GM23338 (cell line): ENCODE results near the gene VOPP1. TPM values are rescaled to one million over a fixed set of nuclear protein-coding genes. Genes with fewer than 3 reads are reported as not detected.

Experiments
- ATAC-seq: fragments of 200-7000 bp; cut with Tn5 transposase; 3 replicates; pipeline ENCODE4 v1.9.1; 2020
- DNase-seq: peaks from one replicate; pipeline ENCODE4 v3.0.0-alpha.2; 2015; ENCODE audit warnings: low spot score
- H2AFZ ChIP-seq: fragments of 200-600 bp; sonication (generic); 2 replicates; pipeline ENCODE4 v1.8.0; 2016; ENCODE audit warnings: antibody characterized with exemption, mild to moderate bottlenecking, moderate library complexity
- H3F3A ChIP-seq: fragments of 200-600 bp; sonication (generic); replicated peaks from 2 replicates; pipeline ENCODE4 v1.8.0; 2017; ENCODE audit warnings: antibody characterized with exemption, mixed run types, low read depth
- H3K27ac ChIP-seq: fragments of 200-600 bp; sonication (generic); 2 replicates; pipeline ENCODE4 v1.6.1; 2016; ENCODE audit warnings: low read depth
- H3K27me3 ChIP-seq: fragments of 200-600 bp; sonication (generic); 2 replicates; pipeline ENCODE4 v1.8.0; 2016; ENCODE audit warnings: mild to moderate bottlenecking, mixed run types, moderate library complexity; ENCODE audit not compliant: insufficient read depth
- H3K36me3 ChIP-seq: fragments of 200-600 bp; sonication (generic); 2 replicates; pipeline ENCODE4 v1.8.0; 2016; ENCODE audit warnings: mild to moderate bottlenecking; ENCODE audit not compliant: insufficient read depth
- H3K4me1 ChIP-seq: fragments of 200-600 bp; sonication (generic); 2 replicates; pipeline ENCODE4 v1.8.0; 2016; ENCODE audit warnings: mild to moderate bottlenecking, moderate library complexity; ENCODE audit not compliant: insufficient read depth
- H3K4me2 ChIP-seq: fragments of 200-600 bp; sonication (generic); 2 replicates; pipeline ENCODE4 v1.7.1; 2017; ENCODE audit warnings: mixed run types
- H3K4me3 ChIP-seq: fragments of 200-600 bp; sonication (generic); 2 replicates; pipeline ENCODE4 v1.6.1; 2016; ENCODE audit warnings: mixed run types
- H3K79me2 ChIP-seq: fragments of 200-600 bp; sonication (generic); replicated peaks from 2 replicates; pipeline ENCODE4 v1.8.0; 2017; ENCODE audit warnings: mild to moderate bottlenecking; ENCODE audit not compliant: insufficient read depth
- H3K9me2 ChIP-seq: fragments of 200-600 bp; sonication (generic); 2 replicates; pipeline ENCODE4 v1.8.0; 2017; ENCODE audit not compliant: insufficient read depth
- H4K20me1 ChIP-seq: fragments of 200-600 bp; sonication (generic); replicated peaks from 2 replicates; pipeline ENCODE4 v1.8.0; 2017; ENCODE audit warnings: mild to moderate bottlenecking; ENCODE audit not compliant: insufficient read depth
- H3K27ac Mint-ChIP-seq: 2 replicates; pipeline ENCODE4 v1.8.0; 2020; ENCODE audit warnings: inconsistent platforms, mild to moderate bottlenecking, moderate library complexity, mixed read lengths
- H3K27me3 Mint-ChIP-seq: 3 replicates; pipeline ENCODE4 v1.8.0; 2022; ENCODE audit warnings: low read depth, mild to moderate bottlenecking, moderate library complexity, mixed read lengths, inconsistent platforms; ENCODE audit not compliant: insufficient read depth, poor library complexity
- H3K36me3 Mint-ChIP-seq: 3 replicates; pipeline ENCODE4 v1.8.0; 2021; ENCODE audit warnings: low read depth, mild to moderate bottlenecking, inconsistent platforms, moderate library complexity, mixed read lengths
- H3K4me1 Mint-ChIP-seq: 3 replicates; pipeline ENCODE4 v1.8.0; 2020; ENCODE audit warnings: mild to moderate bottlenecking, inconsistent platforms, mixed read lengths
- H3K4me3 Mint-ChIP-seq: 3 replicates; pipeline ENCODE4 v1.8.0; 2021; ENCODE audit warnings: moderate library complexity, mild to moderate bottlenecking, inconsistent platforms, mixed read lengths
- H3K9me3 Mint-ChIP-seq: 3 replicates; pipeline ENCODE4 v1.8.0; 2020; ENCODE audit warnings: moderate library complexity, mild to moderate bottlenecking, inconsistent platforms, mixed read lengths
- CREB1 ChIP-seq: fragments of 250-450 bp; sonication (Bioruptor Pico); IDR thresholded peaks from 2 replicates; pipeline ENCODE4 v1.5.0; 2020; ENCODE audit warnings: low read depth, mild to moderate bottlenecking, moderate library complexity
- CTCF ChIP-seq, 2 experiments: fragments of 200-600 bp in 1 of 2; sonication (generic) in 1 of 2; conservative IDR thresholded peaks; 2 replicates each; pipeline versions ENCODE4 v1.5.1 to v1.6.1; 2016 to 2017; ENCODE audit warnings: antibody characterized with exemption in 2 of 2, low read depth in 2 of 2, mild to moderate bottlenecking in 2 of 2, moderate library complexity in 1 of 2
- EZH2phosphoT487 ChIP-seq: fragments of 200-600 bp; sonication (generic); IDR thresholded peaks from one replicate; pipeline ENCODE4 v1.8.1; 2018; ENCODE audit warnings: antibody characterized with exemption; ENCODE audit not compliant: unreplicated experiment
- JUNB ChIP-seq: IDR thresholded peaks from one replicate; pipeline ENCODE4 v1.6.1; 2016; ENCODE audit warnings: antibody characterized with exemption; ENCODE audit not compliant: unreplicated experiment
- NANOG ChIP-seq: IDR thresholded peaks from 2 replicates; pipeline ENCODE4 v1.6.1; 2016; ENCODE audit warnings: antibody characterized with exemption, borderline replicate concordance
- ZNF114 ChIP-seq: fragments of 250-450 bp; sonication (Bioruptor Pico); IDR thresholded peaks from 2 replicates; pipeline ENCODE4 v1.5.0; 2020; ENCODE audit warnings: mild to moderate bottlenecking, moderate library complexity
- ZNF331 ChIP-seq: fragments of 250-450 bp; sonication (Bioruptor Pico); IDR thresholded peaks from 2 replicates; pipeline ENCODE4 v1.5.0; 2020; ENCODE audit warnings: low read depth, mild to moderate bottlenecking, moderate library complexity
- ZNF462 ChIP-seq: fragments of 250-450 bp; sonication (Bioruptor Pico); IDR thresholded peaks from 2 replicates; pipeline ENCODE4 v1.5.0; 2020; ENCODE audit warnings: mild to moderate bottlenecking, moderate library complexity
- polyA plus RNA-seq: library from polyadenylated mRNA; unstranded; fragments of >200 nt; fragmentation: Nextera tagmentation; extraction: Ambion mirVana; gene quantifications from 2 replicates; pipeline ENCODE4 v1.2.1, GENCODE V29; 2016
- total RNA-seq: library from RNA; depleted of rRNA; stranded (reverse); fragments of >200 nt; shearing (Covaris generic); gene quantifications from 2 replicates; pipeline ENCODE4 v1.2.3, GENCODE V29; 2014

VOPP1 gene
- total and polyA plus RNA-seq, 2 experiments from 2014 or later, result 28.2 to 73.7 TPM

GRCh38 chr7:55441774-55442522, 130.4 kb downstream of the VOPP1 start (continued):
- TF ChIP-seq ZNF462 (CRISPR knock-in tag) (no peak), EZH2phosphoT487 (no peak), CTCF (conservative IDR thresholded peaks at IDR 0.05; ENCODE audit: low read depth in 2 of 2) (no peak), ZNF114 (no peak)

GRCh38 chr7:55441002-55441401, 131.3 kb downstream of the VOPP1 start:
- no peaks in the 10 kb centered on the region for H3K9me3 Mint-ChIP-seq
- H3K27ac ChIP-seq, result no peak overlapping the region
- no peaks in the 10 kb centered on the region for H3K36me3 Mint-ChIP-seq
- peaks cover 6% of the 10 kb centered on the region; the same call in 2 of the 3 replicates for H3K4me1 Mint-ChIP-seq
- no peaks in the 10 kb centered on the region for H3K36me3 ChIP-seq
- H3K27me3 Mint-ChIP-seq, result peaks cover 10% of the 10 kb centered on the region
- H4K20me1 ChIP-seq, result no peaks in the 10 kb centered on the region
- TF ChIP-seq CREB1 (CRISPR knock-in tag) (no peak), NANOG (no peak), EZH2phosphoT487 (no peak), JUNB (no peak), ZNF331 (CRISPR knock-in tag) (no peak)
- no peak overlapping the region for H3K4me3 ChIP-seq
- H3K27me3 ChIP-seq, result no peaks in the 10 kb centered on the region
- ATAC-seq, result no peak
- H3K9me2 ChIP-seq, result no peaks in the 10 kb centered on the region
- H3K4me2 ChIP-seq, result no peak overlapping the region
- no peaks in the 10 kb centered on the region for H3K79me2 ChIP-seq
- DNase-seq, result no peak
- no peak overlapping the region for H3K4me3 Mint-ChIP-seq
- no peak overlapping the region for H3K27ac Mint-ChIP-seq
- no peaks in the 10 kb centered on the region for H3F3A ChIP-seq
- no peak overlapping the region for H2AFZ ChIP-seq
- no peaks in the 10 kb centered on the region for H3K4me1 ChIP-seq
